HEK293 (cell line): ENCODE results near the gene NUDT16L1.

Source experiments
- CTCF ChIA-PET: fragments of 350-600 bp; formaldehyde crosslinking; extraction: SDS; loops from one replicate; lab custom pipeline; 2021; ENCODE audit warnings: antibody characterized with exemption; lab: Yijun Ruan, JAX
- POLR2A ChIA-PET: fragments of 300-600 bp; formaldehyde crosslinking; extraction: SDS; loops from one replicate; lab custom pipeline; 2020; ENCODE audit warnings: antibody characterized with exemption, inconsistent platforms; lab: Yijun Ruan, JAX
- H3K27ac ChIP-seq: fragments of 200-500 bp; sonication (Bioruptor generic); 2 replicates; pipeline ENCODE4 v1.5.1; 2014; ENCODE audit warnings: low read depth, low read length, control low read depth, inconsistent platforms; ENCODE audit errors: extremely low read depth
- H3K36me3 ChIP-seq, 2 experiments: fragments of 200-500 bp in 1 of 2; sonication (Bioruptor generic) in 1 of 2; 1 replicate in 1 of 2; 2 replicates in 1 of 2; pipeline ENCODE4 v1.5.1; 2014 to 2017; ENCODE audit warnings: inconsistent platforms in 2 of 2, low read length in 2 of 2; ENCODE audit not compliant: control insufficient read depth in 2 of 2, insufficient read depth in 1 of 2
- H3K4me1 ChIP-seq: fragments of 200-500 bp; sonication (Bioruptor generic); 2 replicates; pipeline ENCODE4 v1.5.1; 2014; ENCODE audit warnings: mild to moderate bottlenecking, low read length, inconsistent platforms; ENCODE audit not compliant: control insufficient read depth, insufficient read depth
- H3K4me3 ChIP-seq: 2 replicates; pipeline ENCODE4 v1.5.1; 2011; ENCODE audit warnings: low read depth, mild to moderate bottlenecking, control low read depth, low read length, moderate library complexity
- H3K9me3 ChIP-seq: fragments of 200-500 bp; sonication (Bioruptor generic); 2 replicates; pipeline ENCODE4 v1.5.1; 2014; ENCODE audit warnings: low read depth, low read length, inconsistent platforms; ENCODE audit not compliant: control insufficient read depth, insufficient read depth
- ATF2 ChIP-seq: fragments of 450-650 bp; formaldehyde crosslinking; IDR thresholded peaks from 2 replicates; pipeline ENCODE4 v1.5.1; 2016; ENCODE audit warnings: missing biosample characterization, missing genetic modification characterization, low read depth
- CTCF ChIP-seq: fragments of 450-650 bp; formaldehyde crosslinking; IDR thresholded peaks from 2 replicates; pipeline ENCODE4 v1.5.1; 2016; ENCODE audit warnings: missing biosample characterization, missing genetic modification characterization
- FEZF1 ChIP-seq: fragments of 450-650 bp; formaldehyde crosslinking; IDR thresholded peaks from 2 replicates; pipeline ENCODE4 v1.5.1; 2016; ENCODE audit warnings: missing biosample characterization, missing genetic modification characterization
- GFI1B ChIP-seq: fragments of 450-650 bp; formaldehyde crosslinking; IDR thresholded peaks from 2 replicates; pipeline ENCODE4 v1.5.1; 2016; ENCODE audit warnings: missing biosample characterization, missing genetic modification characterization
- GLIS1 ChIP-seq: fragments of 450-650 bp; formaldehyde crosslinking; IDR thresholded peaks from 2 replicates; pipeline ENCODE4 v1.5.1; 2016; ENCODE audit warnings: missing biosample characterization, missing genetic modification characterization
- HOXA7 ChIP-seq: sonication (generic); formaldehyde crosslinking; IDR thresholded peaks from 2 replicates; pipeline ENCODE4 v1.8.1; 2022; ENCODE audit warnings: missing genetic modification reagents, borderline replicate concordance
- IKZF3 ChIP-seq: fragments of 450-650 bp; IDR thresholded peaks from 2 replicates; pipeline ENCODE4 v1.5.0; 2018; ENCODE audit warnings: missing biosample characterization, mild to moderate bottlenecking, missing genetic modification characterization, moderate library complexity
- OVOL3 ChIP-seq: fragments of 450-650 bp; formaldehyde crosslinking; IDR thresholded peaks from 2 replicates; pipeline ENCODE4 v1.5.1; 2016; ENCODE audit warnings: missing biosample characterization, missing genetic modification characterization
- PRDM6 ChIP-seq: fragments of 450-650 bp; formaldehyde crosslinking; IDR thresholded peaks from 2 replicates; pipeline ENCODE4 v1.5.1; 2017; ENCODE audit warnings: missing biosample characterization, missing genetic modification characterization
- TSHZ1 ChIP-seq: fragments of 450-650 bp; formaldehyde crosslinking; IDR thresholded peaks from 2 replicates; pipeline ENCODE4 v1.5.1; 2016; ENCODE audit warnings: missing biosample characterization, missing genetic modification characterization, borderline replicate concordance
- YY1 ChIP-seq: fragments of 450-650 bp; formaldehyde crosslinking; IDR thresholded peaks from 2 replicates; pipeline ENCODE4 v1.5.1; 2018; ENCODE audit warnings: missing biosample characterization, missing genetic modification characterization
- ZBTB8A ChIP-seq: fragments of 450-650 bp; formaldehyde crosslinking; IDR thresholded peaks from 2 replicates; pipeline ENCODE4 v1.5.1; 2016; ENCODE audit warnings: missing biosample characterization, missing genetic modification characterization
- ZNF114 ChIP-seq: fragments of 450-650 bp; formaldehyde crosslinking; IDR thresholded peaks from 2 replicates; pipeline ENCODE4 v1.5.0; 2017; ENCODE audit warnings: missing biosample characterization, missing genetic modification characterization
- ZNF133 ChIP-seq: fragments of 450-650 bp; formaldehyde crosslinking; IDR thresholded peaks from 2 replicates; pipeline ENCODE4 v1.5.1; 2016; ENCODE audit warnings: missing biosample characterization, missing genetic modification characterization
- ZNF140 ChIP-seq: fragments of 450-650 bp; formaldehyde crosslinking; IDR thresholded peaks from 2 replicates; pipeline ENCODE4 v1.5.1; 2016; ENCODE audit warnings: missing biosample characterization, missing genetic modification characterization
- ZNF175 ChIP-seq: fragments of 450-650 bp; formaldehyde crosslinking; IDR thresholded peaks from 2 replicates; pipeline ENCODE4 v1.5.1; 2016; ENCODE audit warnings: missing biosample characterization, missing genetic modification characterization
- ZNF214 ChIP-seq: fragments of 450-650 bp; formaldehyde crosslinking; IDR thresholded peaks from 2 replicates; pipeline ENCODE4 v1.5.1; 2017; ENCODE audit warnings: missing biosample characterization, mild to moderate bottlenecking, missing genetic modification characterization, borderline replicate concordance
- ZNF223 ChIP-seq: fragments of 450-650 bp; formaldehyde crosslinking; IDR thresholded peaks from 2 replicates; pipeline ENCODE4 v1.5.1; 2016; ENCODE audit warnings: missing biosample characterization, missing genetic modification characterization
- ZNF366 ChIP-seq: fragments of 450-650 bp; formaldehyde crosslinking; conservative IDR thresholded peaks from 2 replicates; pipeline ENCODE4 v1.5.1; 2016; ENCODE audit warnings: missing biosample characterization, missing genetic modification characterization
- ZNF391 ChIP-seq: fragments of 450-650 bp; formaldehyde crosslinking; IDR thresholded peaks from 2 replicates; pipeline ENCODE4 v1.5.1; 2016; ENCODE audit warnings: low read depth, missing biosample characterization, missing genetic modification characterization, borderline replicate concordance
- ZNF404 ChIP-seq: fragments of 450-650 bp; formaldehyde crosslinking; IDR thresholded peaks from 2 replicates; pipeline ENCODE4 v1.5.1; 2017; ENCODE audit warnings: missing biosample characterization, missing genetic modification characterization
- ZNF416 ChIP-seq: fragments of 450-650 bp; formaldehyde crosslinking; IDR thresholded peaks from 2 replicates; pipeline ENCODE4 v1.5.1; 2016; ENCODE audit warnings: missing biosample characterization, missing genetic modification characterization
- ZNF548 ChIP-seq: fragments of 450-650 bp; formaldehyde crosslinking; IDR thresholded peaks from 2 replicates; pipeline ENCODE4 v1.5.1; 2016; ENCODE audit warnings: missing biosample characterization, missing genetic modification characterization
- ZNF654 ChIP-seq: fragments of 450-650 bp; formaldehyde crosslinking; IDR thresholded peaks from 2 replicates; pipeline ENCODE4 v1.5.1; 2016; ENCODE audit warnings: low read depth, missing biosample characterization, missing genetic modification characterization
- ZNF677 ChIP-seq: fragments of 450-650 bp; IDR thresholded peaks from 2 replicates; pipeline ENCODE4 v1.5.0; 2018; ENCODE audit warnings: missing biosample characterization, mild to moderate bottlenecking, missing genetic modification characterization, moderate library complexity
- ZNF830 ChIP-seq: fragments of 450-650 bp; IDR thresholded peaks from 2 replicates; pipeline ENCODE4 v1.5.0; 2018; ENCODE audit warnings: missing biosample characterization, missing genetic modification characterization, low read depth, mild to moderate bottlenecking, moderate library complexity
- ZNF837 ChIP-seq: fragments of 450-650 bp; formaldehyde crosslinking; IDR thresholded peaks from 2 replicates; pipeline ENCODE4 v1.5.1; 2016; ENCODE audit warnings: missing biosample characterization, missing genetic modification characterization
- ZSCAN5A ChIP-seq: fragments of 450-650 bp; formaldehyde crosslinking; IDR thresholded peaks from 2 replicates; pipeline ENCODE4 v1.5.1; 2016; ENCODE audit warnings: missing biosample characterization, missing genetic modification characterization

The NUDT16L1 gene

GRCh38 chr16:4713663-4714501 is 20.5 kb downstream of the NUDT16L1 start (continued):
- TF ChIP-seq ZSCAN5A (tag by site-specific recombination) = no peak
- TF ChIP-seq ZBTB8A = no peak
- TF ChIP-seq PRDM6 (tag by site-specific recombination) = no peak
- TF ChIP-seq ZNF140 (tag by site-specific recombination) = no peak
- no peak for TF ChIP-seq ZNF133 (tag by site-specific recombination)
- no peak for TF ChIP-seq ZNF548 (tag by site-specific recombination)
- TF ChIP-seq FEZF1 (tag by site-specific recombination) = no peak
- TF ChIP-seq GLIS1 (tag by site-specific recombination) = no peak
- TF ChIP-seq ATF2 (tag by site-specific recombination) = no peak
- no peak for TF ChIP-seq IKZF3 (tag by site-specific recombination)
- TF ChIP-seq YY1 (tag by site-specific recombination) = no peak
- TF ChIP-seq ZNF114 (tag by site-specific recombination) = no peak
- TF ChIP-seq ZNF223 = no peak
- TF ChIP-seq, all 188 proteins: peak for 0

GRCh38 chr16:4714996-4715395 is 21.6 kb downstream of the NUDT16L1 start:
- ChIA-PET CTCF (interaction anchor here (0.6 to 2.2 kb wide), 3 partner anchors 65 to 775 kb away, joined by 5 to 8 read pairs (median 6); no protein-coding TSS in a partner anchor), POLR2A (no interaction called here)
- no peaks in the 10 kb centered on the region for H3K9me3 ChIP-seq
- peaks cover 10 to 47% of the 10 kb centered on the region in 2 experiments; a peak in 2 of 3 replicates for H3K36me3 ChIP-seq
- H3K4me1 ChIP-seq = no peaks in the 10 kb centered on the region
- H3K27ac ChIP-seq = no peak overlapping the region
- H3K4me3 ChIP-seq = no peak overlapping the region
- no peak for TF ChIP-seq ZNF391 (tag by site-specific recombination)
- TF ChIP-seq ZNF175 = no peak
- no peak for TF ChIP-seq TSHZ1
- no peak for TF ChIP-seq ZNF214
- no peak for TF ChIP-seq ZNF404 (tag by site-specific recombination)
- TF ChIP-seq ZNF837 = no peak
- TF ChIP-seq ZNF654 (tag by site-specific recombination) = no peak
- TF ChIP-seq HOXA7 (CRISPR knock-in tag) = no peak
- no peak for TF ChIP-seq OVOL3 (tag by site-specific recombination)
- no peak for TF ChIP-seq GFI1B
- no peak for TF ChIP-seq ZNF416 (tag by site-specific recombination)
- no peak for TF ChIP-seq CTCF (tag by site-specific recombination)
- TF ChIP-seq ZNF366 (tag by site-specific recombination) = no peak
- no peak for TF ChIP-seq ZNF677 (tag by site-specific recombination)
- no peak for TF ChIP-seq ZNF830 (tag by site-specific recombination)
